OCI-LY3 (cell line): ENCODE results near the gene LMNA.

Experiments used
- H2AFZ ChIP-seq: fragments of 200-600, 300-600 bp; shearing (Covaris generic); 2 replicates; pipeline ENCODE4 v1.6.0; 2014; ENCODE audit warnings: antibody characterized with exemption, low read depth, low read length
- H3K27ac ChIP-seq: fragments of 200-600, 300-600 bp; sonication (generic); 2 replicates; pipeline ENCODE4 v1.5.1; 2014; ENCODE audit warnings: mild to moderate bottlenecking, low read length, moderate library complexity, mixed read lengths
- H3K27me3 ChIP-seq: fragments of 200-600, 300-600 bp; sonication (generic); 2 replicates; pipeline ENCODE4 v1.6.1; 2014; ENCODE audit warnings: low read depth, low read length, mixed read lengths
- H3K36me3 ChIP-seq: fragments of 200-600, 300-600 bp; sonication (generic); replicated peaks from 2 replicates; pipeline ENCODE3; 2014; ENCODE audit warnings: low read depth, low read length, mixed read lengths
- H3K4me1 ChIP-seq: fragments of 300-600, 200-600 bp; sonication (generic); 2 replicates; pipeline ENCODE4 v1.6.1; 2014; ENCODE audit warnings: low read length, mixed read lengths
- H3K4me2 ChIP-seq: fragments of 200-600, 300-600 bp; sonication (generic); 2 replicates; pipeline ENCODE4 v1.6.1; 2014; ENCODE audit warnings: low read length, mixed read lengths
- H3K4me3 ChIP-seq: fragments of 300-600, 200-600 bp; sonication (generic); 2 replicates; pipeline ENCODE4 v1.5.1; 2014; ENCODE audit warnings: antibody characterized with exemption, mild to moderate bottlenecking, low read length, moderate library complexity
- H3K79me2 ChIP-seq: fragments of 300-600, 200-600 bp; shearing (Covaris generic); 2 replicates; pipeline ENCODE4 v1.6.1; 2014; ENCODE audit warnings: mild to moderate bottlenecking, low read length, mixed read lengths
- H3K9ac ChIP-seq: fragments of 300-600, 200-600 bp; shearing (Covaris generic); 2 replicates; pipeline ENCODE4 v1.6.0; 2014; ENCODE audit warnings: mild to moderate bottlenecking, low read length, moderate library complexity
- H3K9me3 ChIP-seq: fragments of 200-600, 300-600 bp; shearing (Covaris generic); 2 replicates; pipeline ENCODE4 v1.6.1; 2014; ENCODE audit warnings: low read length, mixed read lengths; ENCODE audit not compliant: insufficient read depth
- H4K20me1 ChIP-seq: fragments of 200-600, 300-600 bp; sonication (generic); 2 replicates; pipeline ENCODE4 v1.6.1; 2016; ENCODE audit warnings: low read length, mixed read lengths; ENCODE audit not compliant: insufficient read depth
- EZH2phosphoT487 ChIP-seq: fragments of 200-600 bp; shearing (Covaris generic); IDR thresholded peaks from 2 replicates; pipeline ENCODE4 v1.6.1; 2018; ENCODE audit warnings: antibody characterized with exemption, mixed run types, low read depth
- TF ChIP-seq, protein P1 (sequence below): fragments of 200-600, 300-600 bp; sonication (generic); IDR thresholded peaks from 2 replicates; pipeline ENCODE4 v1.5.1; 2014; ENCODE audit warnings: antibody characterized with exemption, low read length, low read depth

Gene LMNA

GRCh38 chr1:156089704-156090103 is 24.8 kb upstream of the LMNA start:
- Histone ChIP-seq H4K20me1 (no peaks in the 10 kb centered on the region), H3K36me3 (no peaks in the 10 kb centered on the region), H3K4me2 (no peak overlapping the region), H3K27me3 (peaks cover 34% of the 10 kb centered on the region), H3K4me1 (no peaks in the 10 kb centered on the region), H3K27ac (no peak overlapping the region), H3K9ac (no peak overlapping the region), H3K4me3 (no peak overlapping the region), H3K9me3 (no peaks in the 10 kb centered on the region), H3K79me2 (no peaks in the 10 kb centered on the region), H2AFZ (no peak overlapping the region)
- TF ChIP-seq, protein P1, sequence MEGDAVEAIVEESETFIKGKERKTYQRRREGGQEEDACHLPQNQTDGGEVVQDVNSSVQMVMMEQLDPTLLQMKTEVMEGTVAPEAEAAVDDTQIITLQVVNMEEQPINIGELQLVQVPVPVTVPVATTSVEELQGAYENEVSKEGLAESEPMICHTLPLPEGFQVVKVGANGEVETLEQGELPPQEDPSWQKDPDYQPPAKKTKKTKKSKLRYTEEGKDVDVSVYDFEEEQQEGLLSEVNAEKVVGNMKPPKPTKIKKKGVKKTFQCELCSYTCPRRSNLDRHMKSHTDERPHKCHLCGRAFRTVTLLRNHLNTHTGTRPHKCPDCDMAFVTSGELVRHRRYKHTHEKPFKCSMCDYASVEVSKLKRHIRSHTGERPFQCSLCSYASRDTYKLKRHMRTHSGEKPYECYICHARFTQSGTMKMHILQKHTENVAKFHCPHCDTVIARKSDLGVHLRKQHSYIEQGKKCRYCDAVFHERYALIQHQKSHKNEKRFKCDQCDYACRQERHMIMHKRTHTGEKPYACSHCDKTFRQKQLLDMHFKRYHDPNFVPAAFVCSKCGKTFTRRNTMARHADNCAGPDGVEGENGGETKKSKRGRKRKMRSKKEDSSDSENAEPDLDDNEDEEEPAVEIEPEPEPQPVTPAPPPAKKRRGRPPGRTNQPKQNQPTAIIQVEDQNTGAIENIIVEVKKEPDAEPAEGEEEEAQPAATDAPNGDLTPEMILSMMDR: no peak
- TF ChIP-seq EZH2phosphoT487: no peak

GRCh38 chr1:156090138-156090839 is 24.2 kb upstream of the LMNA start:
- Histone ChIP-seq H3K4me3 (no peak overlapping the region), H3K27me3 (peaks cover 28% of the 10 kb centered on the region), H3K9me3 (no peaks in the 10 kb centered on the region), H3K4me1 (no peaks in the 10 kb centered on the region), H4K20me1 (no peaks in the 10 kb centered on the region), H3K36me3 (no peaks in the 10 kb centered on the region), H2AFZ (no peak overlapping the region), H3K79me2 (no peaks in the 10 kb centered on the region), H3K4me2 (no peak overlapping the region), H3K9ac (no peak overlapping the region), H3K27ac (no peak overlapping the region)
- no peak for TF ChIP-seq EZH2phosphoT487
- TF ChIP-seq, protein P1: no peak

DNA sequence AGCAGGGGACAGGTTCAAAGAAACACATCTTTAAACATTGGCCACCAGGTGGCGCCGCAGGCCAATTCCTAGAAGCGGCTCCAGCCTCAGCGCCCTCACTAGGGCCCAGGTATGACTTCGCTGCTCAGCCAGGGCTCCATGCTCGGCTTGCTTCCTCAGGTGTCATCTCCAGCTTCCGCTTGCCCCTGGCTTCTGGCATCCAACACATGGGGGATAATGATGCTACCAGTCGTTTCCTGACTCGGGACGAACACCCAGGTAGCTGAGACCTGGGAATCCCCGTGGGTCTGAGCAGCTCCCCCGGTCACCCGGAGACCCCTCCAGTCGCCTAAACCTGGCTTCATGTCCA is 23.7 kb upstream of the LMNA start:
- Histone ChIP-seq H3K4me3 (no peak overlapping the region), H3K27ac (no peak overlapping the region)

DNA sequence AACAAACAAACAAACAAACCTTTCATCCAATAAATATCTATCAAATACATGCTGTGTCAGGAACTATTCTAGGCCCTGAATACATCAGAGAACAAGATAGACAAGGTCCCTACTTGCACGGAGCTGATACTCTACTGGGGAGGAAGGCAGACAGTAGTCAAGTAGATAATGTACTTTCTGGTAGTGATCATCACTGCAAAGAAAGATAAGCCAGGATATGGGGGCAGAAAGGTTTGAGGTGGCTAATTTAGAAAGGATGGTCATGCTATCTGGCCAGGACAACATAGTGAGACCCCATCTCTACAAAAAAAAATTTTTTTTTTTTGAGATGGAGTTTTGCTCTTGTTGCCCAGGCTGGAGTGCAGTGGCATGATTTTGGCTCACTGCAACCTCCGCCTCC is 22.9 kb upstream of the LMNA start:
- H3K27ac ChIP-seq: no peak overlapping the region
- TF ChIP-seq EZH2phosphoT487: no peak
- TF ChIP-seq, protein P1: no peak
- no peaks in the 10 kb centered on the region for H3K79me2 ChIP-seq
- no peak overlapping the region for H3K4me2 ChIP-seq
- no peak overlapping the region for H3K9ac ChIP-seq
- H3K9me3 ChIP-seq: no peaks in the 10 kb centered on the region
- peaks cover 22% of the 10 kb centered on the region for H3K27me3 ChIP-seq
- H4K20me1 ChIP-seq: 0 out of 2 replicates have a peak, but pooled peaks cover under 1% of the 10 kb centered on the region
- H2AFZ ChIP-seq: no peak overlapping the region
- peaks cover 12% of the 10 kb centered on the region for H3K4me1 ChIP-seq
- H3K36me3 ChIP-seq: no peaks in the 10 kb centered on the region
- H3K4me3 ChIP-seq: no peak overlapping the region

More for the DNA sequence above, 23.7 kb upstream of the LMNA start:
- peaks cover 28% of the 10 kb centered on the region for H3K27me3 ChIP-seq
- H3K36me3 ChIP-seq: no peaks in the 10 kb centered on the region
- H2AFZ ChIP-seq: no peak overlapping the region
- H3K79me2 ChIP-seq: no peaks in the 10 kb centered on the region
- TF ChIP-seq EZH2phosphoT487: no peak
- TF ChIP-seq, protein P1: peak; percentile 95
- no peaks in the 10 kb centered on the region for H4K20me1 ChIP-seq
- peaks cover 4% of the 10 kb centered on the region for H3K4me1 ChIP-seq
- no peaks in the 10 kb centered on the region for H3K9me3 ChIP-seq
- H3K9ac ChIP-seq: no peak overlapping the region
- no peak overlapping the region for H3K4me2 ChIP-seq
